GM19372 (cell line): ENCODE results near the gene IFNK.
A peak's percentile ranks its signal among the peaks of the same experiment; 100 is the strongest.
"Not testable (repeated sequence)": the region's sequence is repeated elsewhere in the genome, so short reads cannot be mapped to it uniquely, and the experiment has no call there.

Experiments used
- ATAC-seq: cut with Tn5 transposase; IDR thresholded peaks from one replicate; pipeline ENCODE4 v1.9.1; 2021; ENCODE audit warnings: mild to moderate bottlenecking, low read depth, moderate library complexity; ENCODE audit not compliant: unreplicated experiment

The IFNK gene, protein sequence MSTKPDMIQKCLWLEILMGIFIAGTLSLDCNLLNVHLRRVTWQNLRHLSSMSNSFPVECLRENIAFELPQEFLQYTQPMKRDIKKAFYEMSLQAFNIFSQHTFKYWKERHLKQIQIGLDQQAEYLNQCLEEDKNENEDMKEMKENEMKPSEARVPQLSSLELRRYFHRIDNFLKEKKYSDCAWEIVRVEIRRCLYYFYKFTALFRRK

DNA sequence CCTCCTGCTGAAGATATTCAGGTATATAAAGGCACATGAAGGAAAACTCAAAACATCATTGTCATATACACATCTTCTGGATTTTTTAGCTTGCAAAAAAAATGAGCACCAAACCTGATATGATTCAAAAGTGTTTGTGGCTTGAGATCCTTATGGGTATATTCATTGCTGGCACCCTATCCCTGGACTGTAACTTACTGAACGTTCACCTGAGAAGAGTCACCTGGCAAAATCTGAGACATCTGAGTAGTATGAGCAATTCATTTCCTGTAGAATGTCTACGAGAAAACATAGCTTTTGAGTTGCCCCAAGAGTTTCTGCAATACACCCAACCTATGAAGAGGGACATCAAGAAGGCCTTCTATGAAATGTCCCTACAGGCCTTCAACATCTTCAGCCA is at the start of gene IFNK:
IFNK (plus strand) TSS at position 55 of the 400 bp plus-strand sequence; CDS start at position 102, 47 bp downstream.
- no peak for ATAC-seq

DNA sequence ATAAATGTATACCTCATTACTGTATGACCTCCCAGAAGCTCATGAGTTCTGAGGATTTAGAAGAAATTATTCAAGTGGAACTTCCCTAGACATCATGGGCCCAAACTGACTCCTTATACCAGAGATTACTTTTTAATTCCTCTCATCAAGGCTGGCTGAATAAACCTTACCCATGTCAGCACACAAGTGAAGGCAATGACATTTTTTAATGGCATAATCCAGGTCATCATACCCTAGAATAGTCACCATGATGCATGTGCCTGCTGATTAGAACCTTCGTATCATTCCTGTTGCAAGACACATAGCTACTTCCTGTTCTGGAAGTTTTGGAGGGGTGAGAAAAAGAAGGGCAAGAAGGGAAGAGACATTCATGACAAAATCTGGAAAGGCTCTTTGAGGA is 49.8 kb upstream of the IFNK start:
- no peak for ATAC-seq

DNA sequence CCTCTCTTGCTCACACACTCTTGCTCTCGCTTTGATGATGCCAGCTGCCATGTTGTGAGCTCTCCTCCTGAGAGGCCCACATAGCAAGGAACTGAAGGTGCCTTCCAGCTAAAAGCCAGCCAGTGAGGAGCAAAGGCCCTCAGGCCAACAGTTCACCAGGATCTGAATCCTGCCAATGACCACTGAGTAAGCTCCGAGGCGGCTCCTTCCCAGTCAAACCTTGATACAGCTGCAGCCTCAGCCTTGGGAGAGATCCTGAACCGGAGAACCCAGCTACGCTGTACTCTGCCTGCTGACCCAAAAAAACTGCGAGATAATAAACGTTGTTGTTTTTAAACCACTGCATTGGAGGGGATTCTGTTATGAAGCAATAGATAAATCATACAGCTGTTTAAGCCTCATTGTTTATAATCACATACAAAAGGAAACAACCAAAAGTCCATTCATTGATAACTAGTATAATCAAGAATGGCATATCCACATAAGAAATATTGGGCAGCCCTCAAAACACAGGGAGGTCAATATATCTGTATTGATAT is 49.0 kb upstream of the IFNK start:
- no peak for ATAC-seq

DNA sequence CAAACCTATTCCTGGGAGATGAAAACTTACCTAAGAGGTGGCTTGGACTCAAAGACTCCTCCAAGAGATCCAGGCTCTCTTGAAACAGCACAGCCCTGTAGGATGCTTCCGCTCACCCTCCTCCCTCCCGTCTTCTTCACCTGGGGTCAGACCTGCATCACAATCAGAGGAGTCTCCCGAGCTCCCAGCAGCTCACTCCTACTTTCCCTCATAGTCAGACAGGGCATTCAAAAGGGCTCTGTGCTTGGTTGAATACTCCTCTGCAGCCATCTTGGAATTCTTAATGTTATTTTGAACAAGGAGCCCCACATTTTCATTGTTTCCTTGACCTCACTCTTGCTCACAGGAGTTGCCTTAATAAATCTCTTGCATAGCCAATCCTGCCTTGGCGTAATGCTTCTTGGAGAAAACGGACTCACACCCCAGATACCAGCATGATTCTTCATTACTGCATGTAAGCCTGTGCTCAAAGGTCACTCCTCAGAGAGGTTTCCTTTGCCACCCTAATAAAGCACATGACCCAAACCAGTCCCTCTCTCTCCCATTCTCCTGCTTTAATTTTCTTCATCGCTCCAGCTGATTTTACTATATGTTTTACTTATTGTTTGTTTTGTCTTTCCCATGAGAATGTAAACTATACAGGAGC is 47.1 kb upstream of the IFNK start:
- ATAC-seq = no peak

DNA sequence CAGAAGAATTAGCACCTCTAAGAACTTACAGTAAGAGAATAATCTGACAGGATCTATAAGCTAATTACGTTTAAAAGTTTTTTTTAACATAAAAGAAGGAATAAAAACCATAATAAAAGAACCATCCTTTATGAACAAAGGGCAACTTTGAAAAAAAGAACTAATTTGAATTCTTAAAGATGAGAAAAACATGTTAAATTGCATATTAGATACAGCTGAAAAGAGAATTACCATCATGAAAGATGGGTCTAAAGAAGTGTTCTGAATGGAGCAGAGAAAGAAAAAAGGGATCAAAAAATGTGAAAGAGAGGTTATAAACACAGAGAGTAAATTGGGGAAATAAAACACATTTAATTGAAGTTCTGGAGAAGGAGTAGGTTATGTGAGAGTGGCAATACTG is 45.8 kb upstream of the IFNK start:
- ATAC-seq = no peak

DNA sequence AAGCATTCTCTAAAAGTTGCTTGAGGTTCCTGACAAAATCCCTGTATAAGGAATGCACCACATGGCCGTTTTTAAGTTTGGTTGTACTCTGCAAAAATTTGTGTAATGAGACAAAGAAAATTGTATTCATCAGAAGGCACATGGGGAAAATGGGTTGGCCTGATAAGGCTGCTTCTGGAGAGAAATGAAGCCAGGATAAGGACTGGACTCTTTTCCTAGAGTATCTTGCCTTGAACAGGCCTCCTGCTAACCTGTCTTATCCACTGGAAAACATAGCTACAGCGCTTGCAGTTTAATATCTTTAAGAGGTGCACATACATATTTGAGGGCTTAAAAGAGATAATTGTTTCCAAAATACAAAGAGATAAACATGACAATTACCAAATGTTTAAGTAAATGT is 41.4 kb upstream of the IFNK start:
- no peak for ATAC-seq

DNA sequence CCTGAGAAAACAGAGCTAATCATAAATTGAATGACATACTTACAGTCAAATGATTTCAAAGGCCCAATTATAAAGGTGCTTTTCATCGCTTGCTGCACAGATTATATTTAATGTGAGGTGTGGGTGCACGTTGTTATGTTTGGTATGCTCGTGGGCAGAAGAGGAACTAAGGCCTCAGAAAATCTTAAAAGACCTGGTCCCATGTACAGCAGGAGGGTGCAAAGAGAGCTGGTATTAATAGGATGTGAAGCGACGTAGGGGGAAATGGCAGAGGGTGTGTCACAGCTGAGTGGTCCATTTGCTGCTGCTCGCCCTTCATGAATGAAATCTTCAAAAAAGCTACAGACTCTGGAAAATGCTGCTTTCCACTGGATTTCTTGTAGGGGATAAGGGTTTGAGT is 40.5 kb upstream of the IFNK start:
- ATAC-seq = no peak

DNA sequence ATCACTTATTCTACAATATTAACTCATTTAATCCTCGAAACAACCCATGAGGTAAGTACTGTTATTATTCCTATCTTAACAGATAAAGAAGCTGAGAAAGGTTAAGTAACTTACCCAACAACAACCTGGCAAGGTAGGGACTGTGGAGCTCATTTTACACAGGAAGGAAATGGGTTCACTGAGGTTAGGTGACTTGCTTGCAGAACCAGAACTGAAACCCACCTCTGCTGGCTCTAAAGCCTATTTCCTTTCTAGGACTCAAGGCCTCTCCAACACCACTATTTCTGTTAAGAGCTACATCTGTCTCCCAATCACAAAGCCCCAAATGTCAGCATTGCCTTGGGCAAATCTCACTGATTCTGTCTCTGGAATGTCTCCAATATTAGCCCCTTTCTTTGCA is 38.9 kb upstream of the IFNK start:
- ATAC-seq = peak; percentile 82

DNA sequence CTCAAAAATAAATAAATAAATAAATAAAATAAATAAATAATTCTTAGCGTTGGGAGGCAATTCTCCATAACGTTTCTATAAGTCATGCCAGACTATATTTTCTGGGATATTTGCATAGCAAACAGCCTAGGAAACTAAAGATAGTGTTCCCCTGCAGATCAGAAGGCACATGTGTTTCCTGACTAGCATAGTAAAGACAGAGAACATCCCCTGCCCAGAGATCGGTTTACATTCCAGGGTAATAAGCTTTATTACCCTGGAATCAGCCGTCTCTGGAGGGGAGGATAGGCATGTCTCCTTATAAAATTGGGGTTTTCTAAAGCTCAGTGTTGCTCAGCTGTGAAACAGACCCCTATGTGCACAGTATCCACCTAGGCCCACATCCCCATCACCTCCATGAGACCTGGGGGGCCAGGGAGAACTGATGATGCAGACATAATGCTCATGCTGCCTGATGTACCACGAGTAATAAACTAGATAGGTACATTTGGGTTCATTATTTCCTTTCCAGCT is 36.9 kb upstream of the IFNK start:
- ATAC-seq = no peak

DNA sequence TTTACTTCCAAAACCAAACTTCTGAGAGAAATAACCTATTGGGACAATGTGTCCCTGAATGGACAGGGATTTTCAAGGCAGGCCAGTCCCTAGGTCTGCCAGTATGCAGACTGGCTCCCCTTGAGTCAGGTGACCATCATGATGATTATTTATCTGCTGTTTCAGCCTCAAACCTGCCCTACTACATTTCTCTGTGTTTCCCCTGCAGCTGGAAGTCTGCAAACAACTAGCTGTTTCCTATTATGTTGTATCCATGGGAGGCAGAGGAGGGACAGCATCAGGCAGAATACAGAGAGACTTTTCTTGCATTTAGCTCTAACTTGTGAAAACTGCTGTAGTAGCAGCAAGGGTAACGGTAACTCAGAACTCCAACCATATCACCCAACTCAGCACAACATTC is 36.2 kb upstream of the IFNK start:
- no peak for ATAC-seq

DNA sequence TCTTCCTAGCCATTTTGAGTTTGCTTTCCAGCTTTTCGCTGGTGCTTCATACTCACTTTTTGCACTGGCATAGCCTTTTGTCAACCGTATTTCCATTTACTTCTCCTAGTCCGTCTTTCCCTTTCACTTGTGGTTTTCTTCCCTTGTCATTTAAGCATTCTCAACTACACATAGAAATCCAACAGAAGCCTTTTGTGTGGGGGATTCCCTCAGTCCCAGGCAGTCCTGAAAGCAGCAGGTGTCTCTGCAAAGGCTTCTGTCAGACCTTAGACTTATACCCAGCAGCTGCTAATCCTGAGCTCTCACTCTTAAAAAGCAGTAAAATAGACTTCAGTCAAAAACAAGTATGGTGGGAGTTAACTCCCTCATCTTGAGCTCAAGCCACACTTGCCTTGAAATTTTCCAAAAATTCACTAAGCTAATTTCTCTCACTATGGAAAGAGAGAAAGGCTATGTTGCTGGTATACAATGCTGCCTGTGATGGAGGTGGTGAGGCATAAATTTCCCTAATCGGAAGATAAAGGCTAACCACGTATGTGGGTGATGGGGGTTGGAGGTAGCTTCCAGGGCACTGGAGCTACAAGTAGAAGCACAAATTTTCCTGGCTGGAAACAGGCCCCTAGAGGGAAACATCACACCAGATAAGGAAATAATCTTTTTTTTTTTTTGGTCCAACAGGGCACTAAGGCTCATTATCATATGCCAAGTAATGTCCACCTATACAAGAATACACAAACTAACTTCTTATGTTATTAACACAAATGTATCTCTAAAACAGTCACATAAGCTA is 34.8 kb upstream of the IFNK start:
- peak; percentile 62 for ATAC-seq

DNA sequence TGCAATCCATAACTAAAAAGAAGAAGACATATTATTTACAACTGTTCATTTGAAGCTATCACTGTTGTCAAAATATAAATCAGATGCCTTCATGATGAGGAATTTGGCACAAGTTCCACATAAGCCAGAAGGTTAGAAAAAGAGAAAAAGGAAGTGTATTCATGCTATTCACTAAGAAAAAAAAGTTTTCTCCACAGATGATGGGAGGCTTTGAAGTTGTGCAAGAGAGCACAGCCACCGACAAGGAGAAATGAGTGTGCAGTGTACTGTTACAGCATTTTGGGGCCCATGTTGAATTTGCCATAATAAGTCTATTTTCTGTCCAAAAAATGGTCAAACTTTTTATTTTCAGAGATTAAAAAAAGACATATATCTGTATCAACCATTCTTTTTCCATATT is 32.9 kb upstream of the IFNK start:
- no peak for ATAC-seq

DNA sequence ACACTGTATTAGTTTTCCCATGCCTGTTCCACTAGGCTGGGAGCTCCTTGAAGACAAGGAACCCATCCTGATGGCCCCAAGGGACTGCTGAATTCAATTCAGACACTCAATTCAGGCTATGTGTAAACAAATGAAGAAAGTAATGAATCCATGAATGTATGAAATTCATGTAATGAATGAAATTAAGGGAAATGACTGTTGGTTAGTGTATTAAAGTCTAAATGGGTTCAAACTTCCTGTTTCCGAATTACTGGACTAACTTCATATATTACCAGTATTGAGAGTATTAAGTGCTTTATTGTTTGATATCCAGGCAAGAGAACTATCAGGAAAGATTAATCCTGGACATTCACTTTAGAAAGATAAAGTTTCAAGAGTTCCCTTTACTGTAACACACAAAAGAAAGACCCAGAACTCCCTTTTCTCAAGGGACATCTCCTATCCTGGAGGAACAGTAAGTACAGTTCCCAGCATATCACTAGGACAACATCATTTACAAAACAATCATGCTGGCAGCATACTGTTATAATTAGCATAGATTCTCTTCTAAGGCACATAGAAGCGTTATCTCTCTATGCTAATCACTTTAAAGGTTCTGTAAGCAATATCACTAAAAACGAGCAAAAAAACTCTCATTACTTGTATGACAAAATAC is 28.5 kb upstream of the IFNK start:
- no peak for ATAC-seq

DNA sequence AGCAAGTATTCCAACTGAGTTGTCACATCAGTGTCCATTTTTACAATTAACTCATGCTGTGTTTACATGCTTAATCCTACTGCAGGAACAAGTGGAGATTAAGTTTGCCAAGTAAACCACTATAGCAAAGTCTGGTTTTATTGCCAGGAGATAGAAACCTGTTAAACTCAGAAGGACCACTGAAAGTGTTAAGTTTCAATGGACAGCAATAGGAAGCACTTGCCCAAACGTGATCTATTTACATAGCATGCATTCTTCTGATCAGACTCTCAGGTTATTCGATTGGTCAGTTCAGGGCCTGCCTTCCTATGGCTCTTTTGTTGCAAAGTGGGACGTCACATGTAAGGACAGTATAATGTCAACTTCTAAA is 28.0 kb upstream of the IFNK start:
- no peak for ATAC-seq

DNA sequence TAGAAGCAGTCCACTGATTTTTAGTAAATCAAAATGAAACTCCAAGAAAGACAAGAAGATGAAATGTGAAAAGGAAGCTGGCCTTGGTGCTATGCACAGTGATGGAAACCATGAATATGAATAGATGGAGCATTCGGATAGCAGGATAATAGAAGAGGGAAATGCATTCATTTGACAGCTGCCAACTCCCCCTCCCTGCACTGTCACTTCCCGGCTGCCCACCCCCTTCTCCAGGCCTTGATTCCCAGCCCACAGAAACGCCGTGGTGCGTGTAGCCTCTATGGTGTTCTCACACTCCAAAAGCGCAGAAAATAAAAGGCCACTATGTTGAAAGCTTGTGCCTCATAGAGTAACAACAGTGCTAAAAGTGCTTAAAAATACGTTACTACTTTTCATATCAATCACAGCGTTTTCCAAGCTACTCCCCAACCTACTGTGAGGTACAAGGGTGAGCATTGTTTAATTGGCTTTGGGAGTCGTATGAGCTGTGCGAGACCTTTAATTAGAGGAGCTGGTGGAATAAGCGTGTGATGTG is 26.1 kb upstream of the IFNK start:
- no peak for ATAC-seq

DNA sequence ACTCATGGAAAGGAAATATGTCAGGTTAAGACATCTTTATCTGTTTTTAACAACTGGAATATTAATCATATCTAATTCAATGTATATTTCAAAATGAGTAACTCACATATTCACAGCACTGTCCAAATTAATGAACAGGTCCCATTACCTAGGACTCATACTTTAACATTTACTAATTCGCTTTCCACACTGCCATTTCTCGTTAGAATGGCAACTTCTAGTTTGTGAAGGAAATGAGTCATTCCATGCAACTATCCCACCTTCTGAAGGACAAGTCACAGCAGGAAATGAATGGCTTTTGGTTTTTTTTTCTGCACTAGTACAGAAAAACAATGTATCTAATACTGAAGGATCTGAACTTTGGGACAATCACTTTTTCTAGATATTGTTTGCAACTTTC is 24.6 kb upstream of the IFNK start:
- no peak for ATAC-seq

DNA sequence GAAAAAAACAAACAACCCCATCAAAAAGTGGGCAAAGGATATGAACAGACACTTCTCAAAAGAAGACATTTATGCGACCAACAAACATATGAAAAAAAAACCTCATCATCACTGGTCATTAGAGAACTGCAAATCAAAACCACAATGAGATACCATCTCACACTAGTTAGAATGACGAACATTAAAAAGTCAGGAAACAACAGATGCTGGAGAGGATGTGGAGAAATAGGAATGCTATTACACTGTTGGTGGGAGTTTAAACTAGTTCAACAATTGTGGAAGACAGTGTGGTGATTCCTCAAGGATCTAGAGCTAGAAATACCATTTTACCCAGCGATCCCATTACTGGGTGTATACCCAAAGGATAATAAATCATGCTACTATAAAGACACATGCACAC is 23.2 kb upstream of the IFNK start:
- not testable (repeated sequence) for ATAC-seq

DNA sequence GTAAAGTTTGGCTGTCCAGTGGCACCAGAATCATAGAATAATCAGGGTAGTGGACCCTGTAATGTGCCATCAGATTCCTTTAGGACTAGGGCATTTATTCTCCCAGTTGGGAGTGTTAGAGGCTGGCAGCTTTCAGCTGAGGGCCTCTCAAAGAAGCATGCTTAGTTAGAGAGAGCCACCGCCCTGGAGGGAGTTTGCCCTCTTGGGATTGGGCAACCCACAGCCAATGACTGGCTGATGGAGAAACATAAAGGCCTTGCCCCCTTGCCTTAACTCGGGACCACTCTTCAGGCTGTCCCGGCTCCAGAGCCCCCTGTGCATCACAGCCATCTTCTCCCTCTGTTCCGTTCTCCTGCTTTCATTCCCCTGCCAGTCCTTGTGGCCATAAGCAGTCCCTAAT is 20.5 kb upstream of the IFNK start:
- no peak for ATAC-seq

DNA sequence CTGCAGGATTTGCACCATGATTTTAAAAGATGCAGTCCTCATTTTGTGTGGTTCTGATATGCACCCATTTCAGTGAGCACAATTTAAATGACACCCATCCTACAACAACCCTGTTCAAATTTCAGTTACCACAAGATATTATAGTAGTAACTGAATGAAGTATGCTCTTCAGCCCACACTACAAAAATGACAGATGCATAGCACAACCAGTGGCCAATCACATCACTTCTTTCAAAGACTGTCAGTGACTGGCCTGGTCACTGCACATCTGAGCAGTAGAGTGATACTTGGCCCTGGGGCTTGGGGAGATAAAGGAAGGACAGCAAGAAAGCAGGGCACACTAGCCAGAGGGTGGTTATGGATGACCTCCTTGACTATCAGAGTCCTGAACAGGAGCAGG is 19.8 kb upstream of the IFNK start:
- no peak for ATAC-seq

DNA sequence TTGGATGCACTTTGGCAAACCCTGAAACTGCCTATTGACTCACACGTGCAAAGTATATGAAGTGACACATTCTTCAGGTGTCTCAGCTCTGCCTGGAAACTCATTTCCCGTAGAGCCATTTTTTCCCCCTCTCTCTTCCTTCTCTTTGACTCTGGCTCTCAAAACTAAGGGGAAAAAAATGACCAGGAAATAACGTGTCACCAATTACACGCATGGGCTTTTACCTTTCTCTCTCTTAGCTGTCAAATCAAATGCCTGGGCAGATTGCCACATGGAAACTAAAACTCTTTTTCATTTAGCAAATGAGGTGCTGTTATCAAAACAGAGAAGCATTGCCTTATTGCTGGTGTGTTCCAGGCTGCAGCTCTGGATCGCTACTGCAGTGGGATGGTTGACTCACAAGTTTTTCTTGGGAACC is 18.3 kb upstream of the IFNK start:
- no peak for ATAC-seq

DNA sequence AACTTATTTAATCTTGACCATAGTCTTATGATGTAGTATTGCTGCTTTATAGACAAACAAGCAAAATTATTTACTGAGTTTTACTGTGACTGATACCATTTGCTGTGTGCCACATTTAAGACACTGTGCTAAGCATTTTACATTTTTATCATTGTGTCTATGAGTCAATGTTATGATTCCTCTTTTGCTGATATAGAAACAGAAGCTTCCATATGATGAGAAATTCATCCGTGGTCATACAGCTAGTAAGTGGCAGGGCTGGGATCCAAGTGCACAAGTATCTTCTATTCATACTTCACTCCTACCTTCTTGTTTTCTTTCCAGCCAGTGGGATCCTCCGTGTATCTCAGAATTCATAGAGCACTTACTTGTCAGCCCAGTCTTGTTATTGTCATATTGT is 17.1 kb upstream of the IFNK start:
- ATAC-seq = no peak
